WTC11 (cell line): ENCODE measurements around the gene PDIA2. TPM values are rescaled to one million over a fixed set of nuclear protein-coding genes. Genes with fewer than 3 reads are reported as not detected.

Source experiments
- ATAC-seq: fragments of 200-7000 bp; cut with Tn5 transposase; 2 replicates; pipeline ENCODE4 v1.10.0; 2021; ENCODE audit warnings: mild to moderate bottlenecking, moderate library complexity
- CTCF ChIA-PET: fragments of 300-600 bp; sonication (Branson Sonifier 250); formaldehyde crosslinking; loops from one replicate; lab custom pipeline; 2021; ENCODE audit warnings: antibody characterized with exemption; lab: Charles Lee
- POLR2A ChIA-PET: fragments of 350-600 bp; sonication (Branson Sonifier 250); formaldehyde crosslinking; loops from one replicate; lab custom pipeline; 2021; ENCODE audit warnings: antibody characterized with exemption; lab: Charles Lee
- DNase-seq: peaks from one replicate; pipeline ENCODE4 v3.0.0; 2021; ENCODE audit warnings: low spot score
- H3K27ac Mint-ChIP-seq: 2 replicates; pipeline ENCODE4 v1.8.0; 2021; ENCODE audit warnings: mixed read lengths
- H3K27me3 Mint-ChIP-seq: 2 replicates; pipeline ENCODE4 v1.8.0; 2021; ENCODE audit warnings: low read depth, mild to moderate bottlenecking, moderate library complexity, mixed read lengths
- H3K36me3 Mint-ChIP-seq: 2 replicates; pipeline ENCODE4 v1.8.0; 2021; ENCODE audit warnings: mixed read lengths
- H3K4me1 Mint-ChIP-seq: 2 replicates; pipeline ENCODE4 v1.8.0; 2022; ENCODE audit warnings: mixed read lengths
- H3K4me3 Mint-ChIP-seq: 2 replicates; pipeline ENCODE4 v1.8.0; 2021; ENCODE audit warnings: mild to moderate bottlenecking, moderate library complexity, mixed read lengths
- H3K9me3 Mint-ChIP-seq: 2 replicates; pipeline ENCODE4 v1.8.0; 2021; ENCODE audit warnings: mixed read lengths
- AFF4 ChIP-seq: sonication (generic); formaldehyde crosslinking; IDR thresholded peaks from 2 replicates; pipeline ENCODE4 v1.8.1; 2023; ENCODE audit warnings: mild to moderate bottlenecking, missing genetic modification reagents, borderline replicate concordance
- ATF1 ChIP-seq: sonication (generic); formaldehyde crosslinking; IDR thresholded peaks from 2 replicates; pipeline ENCODE4 v1.8.1; 2023; ENCODE audit warnings: mild to moderate bottlenecking, moderate library complexity, missing genetic modification reagents
- CDX4 ChIP-seq: fragments of 250-450 bp; sonication (Bioruptor Pico); IDR thresholded peaks from 2 replicates; pipeline ENCODE4 v1.9.0; 2021; ENCODE audit warnings: moderate library complexity, mild to moderate bottlenecking, inconsistent platforms, borderline replicate concordance
- CTCF ChIP-seq: fragments of 200-600 bp; IDR thresholded peaks from 2 replicates; pipeline ENCODE4 v1.8.0; 2022; ENCODE audit warnings: antibody characterized with exemption
- ESRRA ChIP-seq: sonication (generic); formaldehyde crosslinking; IDR thresholded peaks from 2 replicates; pipeline ENCODE4 v1.8.1; 2022; ENCODE audit warnings: mild to moderate bottlenecking, missing genetic modification reagents, borderline replicate concordance
- HMGA2 ChIP-seq: fragments of 250-450 bp; sonication (Bioruptor Pico); IDR thresholded peaks from 2 replicates; pipeline ENCODE4 v1.4.0; 2021; ENCODE audit warnings: mild to moderate bottlenecking, moderate library complexity
- IRF2 ChIP-seq: sonication (generic); formaldehyde crosslinking; IDR thresholded peaks from 2 replicates; pipeline ENCODE4 v1.8.0; 2022; ENCODE audit warnings: low read depth, missing genetic modification reagents, borderline replicate concordance
- MAX ChIP-seq: sonication (generic); formaldehyde crosslinking; IDR thresholded peaks from 2 replicates; pipeline ENCODE4 v1.8.0; 2022; ENCODE audit warnings: mild to moderate bottlenecking, missing genetic modification reagents
- MLX ChIP-seq: sonication (generic); formaldehyde crosslinking; IDR thresholded peaks from 2 replicates; pipeline ENCODE4 v1.8.1; 2023; ENCODE audit warnings: mild to moderate bottlenecking, missing genetic modification reagents, moderate library complexity
- MXD4 ChIP-seq: fragments of 250-450 bp; sonication (Bioruptor Pico); IDR thresholded peaks from 2 replicates; pipeline ENCODE4 v1.8.0; 2021; ENCODE audit warnings: mild to moderate bottlenecking, moderate library complexity, borderline replicate concordance
- MYBL2 ChIP-seq: sonication (generic); formaldehyde crosslinking; IDR thresholded peaks from 2 replicates; pipeline ENCODE4 v1.8.1; 2023; ENCODE audit warnings: mild to moderate bottlenecking, moderate library complexity, missing genetic modification reagents
- NR2C2 ChIP-seq: sonication (generic); formaldehyde crosslinking; IDR thresholded peaks from 2 replicates; pipeline ENCODE4 v1.8.0; 2022; ENCODE audit warnings: mild to moderate bottlenecking, missing genetic modification reagents
- PRRX2 ChIP-seq: fragments of 250-450 bp; sonication (Bioruptor Pico); IDR thresholded peaks from 2 replicates; pipeline ENCODE4 v1.8.0; 2021; ENCODE audit warnings: mild to moderate bottlenecking
- USF1 ChIP-seq: sonication (generic); formaldehyde crosslinking; IDR thresholded peaks from 2 replicates; pipeline ENCODE4 v1.8.0; 2022; ENCODE audit warnings: mild to moderate bottlenecking, missing genetic modification reagents
- ZNF423 ChIP-seq: fragments of 250-450 bp; sonication (Bioruptor Pico); IDR thresholded peaks from 2 replicates; pipeline ENCODE4 v2.1.2; 2022; ENCODE audit warnings: mild to moderate bottlenecking, moderate library complexity
- total RNA-seq: library from RNA; stranded (reverse); gene quantifications from 3 replicates; pipeline ENCODE4 v1.2.3, GENCODE V29; 2021

Gene PDIA2
- total RNA-seq, 1 experiment from 2014 or later, result 2.4 TPM

- no peaks in the 10 kb centered on the region for H3K27me3 Mint-ChIP-seq
- H3K36me3 Mint-ChIP-seq, result peaks cover 4% of the 10 kb centered on the region; the same call in 1 of the 2 replicates
- ATAC-seq (no peak), DNase-seq (no peak)
- POLR2A ChIA-PET, result no interaction called here
- H3K9me3 Mint-ChIP-seq, result no peaks in the 10 kb centered on the region
- no peak overlapping the region for H3K4me3 Mint-ChIP-seq
- CTCF ChIA-PET, result no interaction called here
- 0 out of 2 replicates have a peak overlapping the region, but pooled peaks have one; percentile 6 for H3K27ac Mint-ChIP-seq
- TF ChIP-seq MXD4 (CRISPR knock-in tag) (no peak), AFF4 (CRISPR knock-in tag) (no peak), MYBL2 (no peak), MLX (CRISPR knock-in tag) (no peak), IRF2 (CRISPR knock-in tag) (no peak), NR2C2 (CRISPR knock-in tag) (no peak), CDX4 (CRISPR knock-in tag) (no peak), HMGA2 (CRISPR knock-in tag) (no peak), PRRX2 (CRISPR knock-in tag) (no peak), ESRRA (no peak), USF1 (CRISPR knock-in tag) (no peak)
- TF ChIP-seq, all 79 proteins: peak for 0
- peaks cover 19% of the 10 kb centered on the region for H3K4me1 Mint-ChIP-seq
Observed at GRCh38 chr16:317583-317982, 34.6 kb downstream of the PDIA2 start.

- TF ChIP-seq USF1 (CRISPR knock-in tag) (0 out of 2 replicates have a peak, but pooled peaks have one; percentile 39), ZNF423 (CRISPR knock-in tag) (peak; percentile 92), PRRX2 (CRISPR knock-in tag) (no peak), ATF1 (CRISPR knock-in tag) (no peak), MAX (CRISPR knock-in tag) (peak; percentile 56; the same call in 1 of the 2 replicates), CTCF (0 out of 2 replicates have a peak, but pooled peaks have one; percentile 42)
- peaks cover 4% of the 10 kb centered on the region; the same call in 1 of the 2 replicates for H3K36me3 Mint-ChIP-seq
- H3K27ac Mint-ChIP-seq, result peak overlapping the region; percentile 67; the same call in 1 of the 2 replicates
- H3K9me3 Mint-ChIP-seq, result no peaks in the 10 kb centered on the region
- ATAC-seq (peak; percentile 96), DNase-seq (peak; percentile 82)
- POLR2A ChIA-PET, result no interaction called here
- CTCF ChIA-PET, result interaction anchor here (0.6 to 1.8 kb wide), 18 partner anchors 9 to 212 kb away, joined by 3 to 8 read pairs (median 4); partner anchors contain the start of gene AXIN1
- no peak overlapping the region for H3K4me3 Mint-ChIP-seq
- H3K4me1 Mint-ChIP-seq, result peaks cover 19% of the 10 kb centered on the region
- no peaks in the 10 kb centered on the region for H3K27me3 Mint-ChIP-seq
Observed at GRCh38 chr16:318628-319027, 35.7 kb downstream of the PDIA2 start.
